IMR-90 (cell line): ENCODE results near the gene NRP1. TPM values are rescaled to one million over a fixed set of nuclear protein-coding genes. Genes with fewer than 3 reads are reported as not detected.

Experiments
- ATAC-seq: fragments of 200-7000 bp; cut with Tn5 transposase; 2 replicates; pipeline ENCODE4 v1.9.1; 2020; ENCODE audit warnings: low read depth, mild to moderate bottlenecking, moderate library complexity
- BruUV-seq: library from RNA; stranded (reverse); fragments of 400-500 nt; replicated peaks from 2 replicates; lab custom pipeline; 2021; lab: Mats Ljungman, UMichigan
- CTCF ChIA-PET: fragments of 300-600 bp; formaldehyde crosslinking; extraction: SDS; loops from one replicate; lab custom pipeline; 2021; ENCODE audit warnings: antibody characterized with exemption; lab: Yijun Ruan, JAX
- POLR2A ChIA-PET: fragments of 300-600 bp; sonication (Branson Sonifier 250); formaldehyde crosslinking; loops from one replicate; lab custom pipeline; 2022; ENCODE audit warnings: antibody characterized with exemption; ENCODE audit not compliant: unreplicated experiment; lab: Charles Lee
- DNase-seq: peaks from one replicate; pipeline ENCODE4 v3.0.0; 2013
- H2AFZ ChIP-seq: replicated peaks from 2 replicates; pipeline ENCODE3; 2013; ENCODE audit warnings: low read length, mild to moderate bottlenecking; ENCODE audit not compliant: poor library complexity
- H2AK5ac ChIP-seq: 2 replicates; pipeline ENCODE4 v1.6.1; 2013; ENCODE audit warnings: low read depth, low read length, inconsistent platforms
- H2AK9ac ChIP-seq: replicated peaks from 2 replicates; pipeline ENCODE3; 2013; ENCODE audit warnings: mild to moderate bottlenecking, low read depth, low read length, moderate library complexity; ENCODE audit not compliant: poor library complexity
- H2BK120ac ChIP-seq: 2 replicates; pipeline ENCODE4 v1.6.1; 2013; ENCODE audit warnings: low read depth, low read length, inconsistent platforms
- H2BK15ac ChIP-seq: 3 replicates; pipeline ENCODE4 v1.6.1; 2013; ENCODE audit warnings: low read depth, low read length, inconsistent platforms
- H2BK20ac ChIP-seq: 2 replicates; pipeline ENCODE4 v1.6.1; 2013; ENCODE audit warnings: low read depth, mild to moderate bottlenecking, inconsistent platforms, low read length, moderate library complexity
- H2BK5ac ChIP-seq: 2 replicates; pipeline ENCODE4 v1.6.1; 2013; ENCODE audit warnings: mild to moderate bottlenecking, low read depth, low read length, inconsistent platforms; ENCODE audit not compliant: poor library complexity, severe bottlenecking
- H3K14ac ChIP-seq: replicated peaks from 2 replicates; pipeline ENCODE4 v1.6.1; 2013; ENCODE audit warnings: low read depth, low read length, inconsistent platforms
- H3K18ac ChIP-seq: 2 replicates; pipeline ENCODE4 v1.6.1; 2013; ENCODE audit warnings: low read depth, low read length, control low read depth
- H3K23ac ChIP-seq: 2 replicates; pipeline ENCODE4 v1.6.1; 2013; ENCODE audit warnings: low read depth, low read length, inconsistent platforms
- H3K27ac ChIP-seq: 2 replicates; pipeline ENCODE4 v1.5.1; 2013; ENCODE audit warnings: mild to moderate bottlenecking, control low read depth, low read length; ENCODE audit not compliant: insufficient read depth
- H3K27me3 ChIP-seq: 2 replicates; pipeline ENCODE4 v1.6.1; 2013; ENCODE audit warnings: low read length; ENCODE audit not compliant: control insufficient read depth, insufficient read depth
- H3K36me3 ChIP-seq: 2 replicates; pipeline ENCODE4 v1.6.1; 2013; ENCODE audit warnings: low read length, mixed read lengths; ENCODE audit not compliant: control insufficient read depth, insufficient read depth
- H3K4ac ChIP-seq: 2 replicates; pipeline ENCODE4 v1.6.1; 2013; ENCODE audit warnings: low read depth, low read length, inconsistent platforms
- H3K4me1 ChIP-seq: 2 replicates; pipeline ENCODE4 v1.6.1; 2013; ENCODE audit warnings: low read length, mixed read lengths; ENCODE audit not compliant: control insufficient read depth, insufficient read depth
- H3K4me2 ChIP-seq: 2 replicates; pipeline ENCODE4 v1.6.1; 2013; ENCODE audit warnings: low read depth, mild to moderate bottlenecking, control low read depth, low read length, moderate library complexity
- H3K4me3 ChIP-seq: 2 replicates; pipeline ENCODE4 v1.5.1; 2013; ENCODE audit warnings: low read depth, mild to moderate bottlenecking, control low read depth, low read length, moderate library complexity; ENCODE audit not compliant: insufficient read depth
- H3K56ac ChIP-seq: 2 replicates; pipeline ENCODE4 v1.6.1; 2013; ENCODE audit warnings: low read length, inconsistent platforms; ENCODE audit not compliant: insufficient read depth; ENCODE audit errors: extremely low read depth
- H3K79me1 ChIP-seq, 2 experiments: 2 replicates each; pipeline ENCODE4 v1.6.1; 2013; ENCODE audit warnings: low read length in 2 of 2, inconsistent platforms in 1 of 2, low read depth in 1 of 2
- H3K9ac ChIP-seq: 2 replicates; pipeline ENCODE4 v1.6.1; 2013; ENCODE audit warnings: low read depth, low read length, control low read depth
- H3K9me1 ChIP-seq: 2 replicates; pipeline ENCODE4 v1.6.1; 2013; ENCODE audit warnings: low read length, inconsistent platforms; ENCODE audit not compliant: insufficient read depth
- H3K9me3 ChIP-seq: 2 replicates; pipeline ENCODE4 v1.6.1; 2013; ENCODE audit warnings: low read length; ENCODE audit not compliant: control insufficient read depth, insufficient read depth
- H4K20me1 ChIP-seq: 2 replicates; pipeline ENCODE4 v1.6.1; 2013; ENCODE audit warnings: low read length, inconsistent platforms; ENCODE audit not compliant: insufficient read depth
- H4K5ac ChIP-seq: 2 replicates; pipeline ENCODE4 v1.6.1; 2013; ENCODE audit warnings: mild to moderate bottlenecking, low read depth, low read length, control low read depth
- H4K8ac ChIP-seq, 2 experiments: 2 replicates each; pipeline ENCODE4 v1.6.1; 2013; ENCODE audit warnings: low read depth in 2 of 2, low read length in 2 of 2, control low read depth in 1 of 2, inconsistent platforms in 1 of 2
- H4K91ac ChIP-seq: 2 replicates; pipeline ENCODE4 v1.6.1; 2013; ENCODE audit warnings: low read depth, low read length, inconsistent platforms; ENCODE audit not compliant: insufficient read depth
- CHD1 ChIP-seq: IDR thresholded peaks from 2 replicates; pipeline ENCODE4 v1.6.1; 2012; ENCODE audit warnings: low read depth, low read length, improper control_type of control experiment
- FOS ChIP-seq: fragments of 150-350 bp; IDR thresholded peaks from 2 replicates; pipeline ENCODE4 v1.6.1; 2016; ENCODE audit warnings: low read depth, low read length
- MAZ ChIP-seq: IDR thresholded peaks from 2 replicates; pipeline ENCODE4 v1.6.1; 2012; ENCODE audit warnings: low read depth, mild to moderate bottlenecking, low read length, improper control_type of control experiment, moderate library complexity, borderline replicate concordance
- MXI1 ChIP-seq: IDR thresholded peaks from 2 replicates; pipeline ENCODE4 v1.6.1; 2012; ENCODE audit warnings: low read depth, mild to moderate bottlenecking, low read length, moderate library complexity, borderline replicate concordance
- NFE2L2 ChIP-seq: fragments of 150-350 bp; IDR thresholded peaks from 2 replicates; pipeline ENCODE4 v1.6.1; 2016; ENCODE audit warnings: low read depth, mild to moderate bottlenecking, low read length
- RAD21 ChIP-seq: IDR thresholded peaks from 2 replicates; pipeline ENCODE4 v1.6.1; 2012; ENCODE audit warnings: low read length, improper control_type of control experiment
- RCOR1 ChIP-seq: IDR thresholded peaks from 2 replicates; pipeline ENCODE4 v1.6.1; 2012; ENCODE audit warnings: mild to moderate bottlenecking, low read length, improper control_type of control experiment; ENCODE audit not compliant: insufficient replicate concordance
- WGBS, 2 experiments: methylation state at CpG; one replicate each; pipeline versions ENCODE4 v1.1.5 to v1.1.7; 2013; ENCODE audit warnings: missing lambda C conversion rate in 2 of 2; ENCODE audit not compliant: insufficient read length in 1 of 2; ENCODE audit errors: extremely low coverage in 2 of 2; 5-methylcytosine and 5-hydroxymethylcytosine counted together
- dilution Hi-C: fragments of 300-500 bp; cut with HindIII; formaldehyde crosslinking; loops from one replicate; pipeline ENCODE4 v1.14.3; 2018; ENCODE audit warnings: low sequenced_read_pairs; ENCODE audit not compliant: unreplicated experiment
- in situ Hi-C: fragments of 300-500 bp; cut with MboI; formaldehyde crosslinking; loops from 3 replicates; pipeline ENCODE4 v1.14.3; 2019; ENCODE audit warnings: low sequenced_read_pairs, inconsistent platforms, mixed read lengths
- intact Hi-C: fragments of 100-400 bp; cut with micrococcal nuclease; formaldehyde crosslinking; loops from 2 replicates; pipeline ENCODE4 v1.10.0; 2022
- polyA plus RNA-seq, 3 experiments: library from polyadenylated mRNA; depleted of rRNA; stranded (reverse); fragments of >200 nt; gene quantifications; 2 replicates each; pipeline ENCODE4 v1.2.3, GENCODE V29; 2012; ENCODE audit warnings: low replicate concordance in 1 of 3
- total RNA-seq: library from RNA; depleted of rRNA; stranded (reverse); fragments of >200 nt; gene quantifications from 2 replicates; pipeline ENCODE4 v1.2.3, GENCODE V29; 2012

Gene NRP1
- total and polyA plus RNA-seq, 2 of the 4 experiments (the other 2 are of a cell fraction), result 108 to 227 TPM

GRCh38 chr10:33249137-33249536 is 85.3 kb downstream of the NRP1 start:
- no peak for DNase-seq
- dilution Hi-C loops (no loop called here), in situ Hi-C loops (no loop called here), intact Hi-C loops (no loop called here)
- Histone ChIP-seq H3K27ac (no peak overlapping the region; the same call in 1 of the 2 replicates), H3K36me3 (peaks cover 32% of the 10 kb centered on the region), H3K4me3 (no peak overlapping the region), H2AK9ac (no peak overlapping the region), H3K9me1 (peaks cover 18% of the 10 kb centered on the region), H2BK15ac (peak overlapping the region; percentile 68; the same call in 1 of the 3 replicates), H3K18ac (peak overlapping the region; percentile 95; the same call in 1 of the 2 replicates), H3K23ac (peak overlapping the region; percentile 41; the same call in 1 of the 2 replicates), H4K91ac (peak overlapping the region; percentile 64), H3K79me1 (peaks cover 24 to 60% of the 10 kb centered on the region in 2 experiments), H3K4me2 (no peak overlapping the region), H3K4ac (peak overlapping the region; percentile 75; the same call in 1 of the 2 replicates), H3K9ac (no peak overlapping the region), H2BK120ac (peak overlapping the region; percentile 87), H3K14ac (peak overlapping the region; percentile 71), H2AFZ (no peak overlapping the region), H4K20me1 (no peaks in the 10 kb centered on the region), H4K8ac (peak overlapping the region; percentile 60 to 69), H2AK5ac (peak overlapping the region; percentile 81), H3K4me1 (peaks cover 11% of the 10 kb centered on the region), H2BK20ac (peak overlapping the region; percentile 86), H3K27me3 (no peaks in the 10 kb centered on the region), H3K56ac (no peak overlapping the region), H4K5ac (peak overlapping the region; percentile 75; the same call in 1 of the 2 replicates), H3K9me3 (no peaks in the 10 kb centered on the region), H2BK5ac (peak overlapping the region; percentile 92)
- no TSS peak for BruUV-seq
- POLR2A ChIA-PET, result no interaction called here
- CTCF ChIA-PET, result interaction anchor here (0.6 kb wide), 1 partner anchor 9 kb away, joined by 7 read pairs; no protein-coding TSS in a partner anchor
- 100% methylated on average over 1 of the region's 8 CpGs; no CpG with 5 or more reads in 1 of the 2 experiments for WGBS, 2 experiments
- TF ChIP-seq MAZ (no peak), CHD1 (no peak), FOS (no peak), RAD21 (no peak), NFE2L2 (no peak), MXI1 (no peak), RCOR1 (no peak)
- ATAC-seq, result no peak
